Keratinocyte (primary cell): ENCODE measurements around the gene GREM2. TPM values are rescaled to one million over a fixed set of nuclear protein-coding genes. Genes with fewer than 3 reads are reported as not detected.

Experiments
- DNase-seq: peaks from one replicate; pipeline ENCODE4 v3.0.0-alpha.2; 2011; ENCODE audit warnings: low read depth, missing footprints, low spot score
- FAIRE-seq: peaks from 2 replicates; lab custom pipeline; 2011; peaks lifted over from hg19 to GRCh38; lab: Jason Lieb, UNC
- H2AFZ ChIP-seq: 2 replicates; pipeline ENCODE4 v1.6.0; 2012; ENCODE audit warnings: low read length, control low read depth, inconsistent platforms; ENCODE audit not compliant: control insufficient read depth
- H3K27ac ChIP-seq: 2 replicates; pipeline ENCODE4 v1.5.1; 2011; ENCODE audit warnings: low read length; ENCODE audit not compliant: control insufficient read depth, insufficient read depth
- H3K27me3 ChIP-seq: 3 replicates; pipeline ENCODE4 v1.6.0; 2011; ENCODE audit warnings: low read length; ENCODE audit not compliant: control insufficient read depth, insufficient read depth; ENCODE audit errors: extremely low read depth
- H3K36me3 ChIP-seq, 2 experiments: 2 replicates in 1 of 2; 3 replicates in 1 of 2; pipeline ENCODE4 v1.5.1; 2011; ENCODE audit warnings: low read length in 2 of 2, mild to moderate bottlenecking in 1 of 2; ENCODE audit not compliant: control insufficient read depth in 2 of 2, insufficient read depth in 2 of 2; ENCODE audit errors: extremely low read depth in 1 of 2
- H3K4me1 ChIP-seq: 3 replicates; pipeline ENCODE4 v1.5.1; 2011; ENCODE audit warnings: low read length; ENCODE audit not compliant: control insufficient read depth, insufficient read depth; ENCODE audit errors: extremely low read depth
- H3K4me2 ChIP-seq: 3 replicates; pipeline ENCODE4 v1.6.0; 2011; ENCODE audit warnings: low read depth, low read length; ENCODE audit not compliant: control insufficient read depth, insufficient read depth; ENCODE audit errors: extremely low read depth
- H3K4me3 ChIP-seq, 3 experiments: fragments of 200-600 bp in 1 of 3; sonication (generic) in 1 of 3; 2 replicates in 2 of 3; 3 replicates in 1 of 3; pipeline ENCODE4 v1.5.1; 2011 to 2016; ENCODE audit warnings: low read length in 3 of 3, mild to moderate bottlenecking in 3 of 3, control low read depth in 2 of 3, inconsistent platforms in 1 of 3, low read depth in 1 of 3, mixed read lengths in 1 of 3, mixed run types in 1 of 3, moderate library complexity in 1 of 3; ENCODE audit not compliant: control insufficient read depth in 2 of 3, insufficient read depth in 2 of 3; ENCODE audit errors: extremely low read depth in 1 of 3
- H3K79me2 ChIP-seq: 2 replicates; pipeline ENCODE4 v1.6.0; 2012; ENCODE audit warnings: low read length; ENCODE audit not compliant: control insufficient read depth, insufficient read depth
- H3K9ac ChIP-seq: 3 replicates; pipeline ENCODE4 v1.6.0; 2011; ENCODE audit warnings: low read length; ENCODE audit not compliant: control insufficient read depth, insufficient read depth; ENCODE audit errors: extremely low read depth
- H3K9me1 ChIP-seq: 3 replicates; pipeline ENCODE4 v1.6.0; 2011; ENCODE audit warnings: low read length; ENCODE audit not compliant: control insufficient read depth, insufficient read depth; ENCODE audit errors: extremely low read depth
- H3K9me3 ChIP-seq: 2 replicates; pipeline ENCODE4 v1.5.1; 2012; ENCODE audit warnings: low read depth, low read length; ENCODE audit not compliant: control insufficient read depth
- H4K20me1 ChIP-seq: 3 replicates; pipeline ENCODE4 v1.6.0; 2011; ENCODE audit warnings: low read length; ENCODE audit not compliant: control insufficient read depth, insufficient read depth; ENCODE audit errors: extremely low read depth
- EZH2 ChIP-seq: IDR thresholded peaks from one replicate; pipeline ENCODE4 v1.6.1; 2012; ENCODE audit warnings: inconsistent platforms, mild to moderate bottlenecking, low read length, moderate library complexity
- dilution Hi-C: fragments of 300-500 bp; cut with MboI; formaldehyde crosslinking; loops from one replicate; pipeline ENCODE4 v1.7.0; 2020; ENCODE audit warnings: low sequenced_read_pairs; ENCODE audit not compliant: extremely low pct_ligation_motif_present
- polyA plus RNA-seq, 5 experiments: library from polyadenylated mRNA; depleted of rRNA in 3 of 5; stranded (reverse) in 3 of 5; stranded (forward) in 1 of 5; unstranded in 1 of 5; fragments of >200 nt; gene quantifications; 1 replicate in 1 of 5; 2 replicates in 3 of 5; 3 replicates in 1 of 5; pipeline versions ENCODE4 v1.2.1 to v1.2.3, GENCODE V29; 2011 to 2012; ENCODE audit warnings: missing spikeins in 2 of 5, low read depth in 1 of 5, low replicate concordance in 1 of 5
- TF ChIP-seq, protein P1 (sequence below), 3 experiments: IDR thresholded peaks in 1 of 3; conservative IDR thresholded peaks in 1 of 3; optimal IDR thresholded peaks in 1 of 3; 2 replicates in 2 of 3; 3 replicates in 1 of 3; pipeline versions ENCODE3 to v1.5.1; 2011; ENCODE audit warnings: low read length in 3 of 3, mild to moderate bottlenecking in 3 of 3, moderate library complexity in 2 of 3, control low read depth in 1 of 3, inconsistent platforms in 1 of 3; ENCODE audit not compliant: insufficient read depth in 2 of 3; ENCODE audit errors: extremely low read depth in 1 of 3

The GREM2 gene
- polyA plus RNA-seq, 1 donor (not counting 4 experiments of a cell fraction or from before 2014, with no cell fraction given): not detected

GRCh38 chr1:240495601-240496000, 116.4 kb downstream of the GREM2 start:
- no peaks in the 10 kb centered on the region for H3K4me1 ChIP-seq
- no peaks in the 10 kb centered on the region for H4K20me1 ChIP-seq
- FAIRE-seq: no peak
- H2AFZ ChIP-seq: no peak overlapping the region
- H3K4me2 ChIP-seq: no peak overlapping the region
- no peaks in the 10 kb centered on the region for H3K27me3 ChIP-seq
- no peak overlapping the region for H3K4me3 ChIP-seq
- DNase-seq: no peak
- peaks cover 7% of the 10 kb centered on the region for H3K9me3 ChIP-seq
- TF ChIP-seq, protein P1, sequence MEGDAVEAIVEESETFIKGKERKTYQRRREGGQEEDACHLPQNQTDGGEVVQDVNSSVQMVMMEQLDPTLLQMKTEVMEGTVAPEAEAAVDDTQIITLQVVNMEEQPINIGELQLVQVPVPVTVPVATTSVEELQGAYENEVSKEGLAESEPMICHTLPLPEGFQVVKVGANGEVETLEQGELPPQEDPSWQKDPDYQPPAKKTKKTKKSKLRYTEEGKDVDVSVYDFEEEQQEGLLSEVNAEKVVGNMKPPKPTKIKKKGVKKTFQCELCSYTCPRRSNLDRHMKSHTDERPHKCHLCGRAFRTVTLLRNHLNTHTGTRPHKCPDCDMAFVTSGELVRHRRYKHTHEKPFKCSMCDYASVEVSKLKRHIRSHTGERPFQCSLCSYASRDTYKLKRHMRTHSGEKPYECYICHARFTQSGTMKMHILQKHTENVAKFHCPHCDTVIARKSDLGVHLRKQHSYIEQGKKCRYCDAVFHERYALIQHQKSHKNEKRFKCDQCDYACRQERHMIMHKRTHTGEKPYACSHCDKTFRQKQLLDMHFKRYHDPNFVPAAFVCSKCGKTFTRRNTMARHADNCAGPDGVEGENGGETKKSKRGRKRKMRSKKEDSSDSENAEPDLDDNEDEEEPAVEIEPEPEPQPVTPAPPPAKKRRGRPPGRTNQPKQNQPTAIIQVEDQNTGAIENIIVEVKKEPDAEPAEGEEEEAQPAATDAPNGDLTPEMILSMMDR (optimal IDR thresholded peaks at IDR 0.05 in 1 of 3, IDR thresholded peaks at IDR 0.05 in 1 of 3, conservative IDR thresholded peaks at IDR 0.05 in 1 of 3; ENCODE audit: extremely low read depth in 1 of 3, insufficient read depth in 2 of 3, low read length in 3 of 3): no peak
- TF ChIP-seq EZH2: no peak
- H3K9ac ChIP-seq: no peak overlapping the region
- no peaks in the 10 kb centered on the region for H3K9me1 ChIP-seq
- no peaks in the 10 kb centered on the region for H3K79me2 ChIP-seq
- no peak overlapping the region for H3K27ac ChIP-seq
- no peaks in the 10 kb centered on the region for H3K36me3 ChIP-seq
- dilution Hi-C loops: no loop called here

GRCh38 chr1:240492832-240493440, 119.0 kb downstream of the GREM2 start:
- H4K20me1 ChIP-seq: no peaks in the 10 kb centered on the region
- no peak overlapping the region for H3K4me3 ChIP-seq
- peaks cover 7% of the 10 kb centered on the region for H3K9me3 ChIP-seq
- H3K4me1 ChIP-seq: no peaks in the 10 kb centered on the region
- no peaks in the 10 kb centered on the region for H3K79me2 ChIP-seq
- no peak for TF ChIP-seq EZH2
- no peak overlapping the region for H2AFZ ChIP-seq
- no peaks in the 10 kb centered on the region for H3K27me3 ChIP-seq
- no peak overlapping the region for H3K9ac ChIP-seq
- no peak for DNase-seq
- H3K4me2 ChIP-seq: no peak overlapping the region
- no peak overlapping the region for H3K27ac ChIP-seq
- FAIRE-seq: no peak
- no peaks in the 10 kb centered on the region for H3K9me1 ChIP-seq
- dilution Hi-C loops: no loop called here
- no peaks in the 10 kb centered on the region for H3K36me3 ChIP-seq

GRCh38 chr1:240491796-240492195, 120.2 kb downstream of the GREM2 start:
- Histone ChIP-seq H3K9me3 (peaks cover 9% of the 10 kb centered on the region), H3K4me2 (no peak overlapping the region), H3K9me1 (no peaks in the 10 kb centered on the region), H3K79me2 (no peaks in the 10 kb centered on the region), H3K4me1 (no peaks in the 10 kb centered on the region), H3K4me3 (no peak overlapping the region), H4K20me1 (no peaks in the 10 kb centered on the region), H2AFZ (no peak overlapping the region), H3K27ac (no peak overlapping the region), H3K27me3 (no peaks in the 10 kb centered on the region), H3K36me3 (no peaks in the 10 kb centered on the region), H3K9ac (no peak overlapping the region)
- DNase-seq (no peak), FAIRE-seq (no peak)
- no peak for TF ChIP-seq EZH2
- TF ChIP-seq, protein P1 (optimal IDR thresholded peaks at IDR 0.05 in 1 of 3, IDR thresholded peaks at IDR 0.05 in 1 of 3, conservative IDR thresholded peaks at IDR 0.05 in 1 of 3; ENCODE audit: extremely low read depth in 1 of 3, insufficient read depth in 2 of 3, low read length in 3 of 3): no peak
- dilution Hi-C loops: no loop called here
